DND-41 (cell line): ENCODE data around the gene METTL6.

Experiments used
- EZH2 ChIP-seq: IDR thresholded peaks from 3 replicates; pipeline ENCODE4 v1.6.1; 2012; ENCODE audit warnings: borderline replicate concordance, low read depth, mild to moderate bottlenecking, moderate library complexity, low read length, inconsistent platforms; ENCODE audit not compliant: severe bottlenecking
- TF ChIP-seq, protein P1 (sequence below): IDR thresholded peaks from 2 replicates; pipeline ENCODE4 v1.5.1; 2012; ENCODE audit warnings: borderline replicate concordance, low read length, moderate library complexity, mild to moderate bottlenecking; ENCODE audit not compliant: poor library complexity, severe bottlenecking; ENCODE audit errors: extremely low read depth

DNA sequence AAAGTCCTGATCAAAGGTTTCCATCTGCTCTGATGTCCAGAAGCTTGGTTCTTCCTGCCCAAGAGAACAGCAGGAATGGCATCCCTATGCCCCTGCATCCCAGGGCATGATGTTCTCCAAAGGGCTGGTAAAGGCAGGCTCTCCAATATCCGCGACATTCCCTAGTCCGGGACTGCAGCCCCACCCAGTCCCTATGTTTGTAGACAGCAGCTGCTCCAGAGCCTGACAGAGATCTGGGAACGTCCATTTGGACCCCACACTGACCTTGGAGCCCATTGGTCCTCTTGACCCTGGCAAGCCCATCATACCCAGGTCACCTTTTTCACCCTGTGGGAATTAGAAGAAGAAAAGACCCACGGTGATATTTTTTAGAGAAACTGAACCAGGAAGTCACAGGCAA lies 47.8 kb upstream of the METTL6 start:
- TF ChIP-seq, protein P1, sequence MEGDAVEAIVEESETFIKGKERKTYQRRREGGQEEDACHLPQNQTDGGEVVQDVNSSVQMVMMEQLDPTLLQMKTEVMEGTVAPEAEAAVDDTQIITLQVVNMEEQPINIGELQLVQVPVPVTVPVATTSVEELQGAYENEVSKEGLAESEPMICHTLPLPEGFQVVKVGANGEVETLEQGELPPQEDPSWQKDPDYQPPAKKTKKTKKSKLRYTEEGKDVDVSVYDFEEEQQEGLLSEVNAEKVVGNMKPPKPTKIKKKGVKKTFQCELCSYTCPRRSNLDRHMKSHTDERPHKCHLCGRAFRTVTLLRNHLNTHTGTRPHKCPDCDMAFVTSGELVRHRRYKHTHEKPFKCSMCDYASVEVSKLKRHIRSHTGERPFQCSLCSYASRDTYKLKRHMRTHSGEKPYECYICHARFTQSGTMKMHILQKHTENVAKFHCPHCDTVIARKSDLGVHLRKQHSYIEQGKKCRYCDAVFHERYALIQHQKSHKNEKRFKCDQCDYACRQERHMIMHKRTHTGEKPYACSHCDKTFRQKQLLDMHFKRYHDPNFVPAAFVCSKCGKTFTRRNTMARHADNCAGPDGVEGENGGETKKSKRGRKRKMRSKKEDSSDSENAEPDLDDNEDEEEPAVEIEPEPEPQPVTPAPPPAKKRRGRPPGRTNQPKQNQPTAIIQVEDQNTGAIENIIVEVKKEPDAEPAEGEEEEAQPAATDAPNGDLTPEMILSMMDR = no peak
- TF ChIP-seq EZH2 = no peak
